ACC112 (cell line): ENCODE results near the gene CFAP70.
"Not testable (repeated sequence)": the region's sequence is repeated elsewhere in the genome, so short reads cannot be mapped to it uniquely, and the experiment has no call there.

Source experiments
- H2AFZ ChIP-seq: fragments of 200-600 bp; sonication (generic); one replicate; pipeline ENCODE4 v1.6.0; 2017; ENCODE audit warnings: antibody characterized with exemption, low read length; ENCODE audit not compliant: unreplicated experiment
- H3K27ac ChIP-seq: fragments of 200-600 bp; sonication (generic); 2 replicates; pipeline ENCODE4 v1.5.1; 2014; ENCODE audit warnings: low read depth, mild to moderate bottlenecking, antibody characterized with exemption, low read length, moderate library complexity
- H3K27me3 ChIP-seq: fragments of 200-600 bp; sonication (generic); 2 replicates; pipeline ENCODE4 v1.6.1; 2014; ENCODE audit warnings: mild to moderate bottlenecking, antibody characterized with exemption, low read length, moderate library complexity, mixed read lengths; ENCODE audit not compliant: insufficient read depth
- H3K36me3 ChIP-seq: fragments of 200-600 bp; sonication (generic); 2 replicates; pipeline ENCODE4 v1.6.1; 2016; ENCODE audit warnings: mild to moderate bottlenecking, antibody characterized with exemption, low read length, moderate library complexity, mixed read lengths; ENCODE audit not compliant: insufficient read depth
- H3K4me1 ChIP-seq: fragments of 200-600 bp; sonication (generic); one replicate; pipeline ENCODE4 v1.6.1; 2016; ENCODE audit warnings: low read length, mixed read lengths; ENCODE audit not compliant: insufficient read depth, unreplicated experiment, control insufficient read depth
- H3K4me3 ChIP-seq: fragments of 200-600 bp; sonication (generic); 2 replicates; pipeline ENCODE4 v1.5.1; 2014; ENCODE audit warnings: mild to moderate bottlenecking, low read depth, low read length
- H3K79me2 ChIP-seq: fragments of 200-600 bp; sonication (generic); one replicate; pipeline ENCODE4 v1.6.0; 2016; ENCODE audit warnings: low read length; ENCODE audit not compliant: control insufficient read depth, unreplicated experiment, insufficient read depth

The CFAP70 gene

DNA sequence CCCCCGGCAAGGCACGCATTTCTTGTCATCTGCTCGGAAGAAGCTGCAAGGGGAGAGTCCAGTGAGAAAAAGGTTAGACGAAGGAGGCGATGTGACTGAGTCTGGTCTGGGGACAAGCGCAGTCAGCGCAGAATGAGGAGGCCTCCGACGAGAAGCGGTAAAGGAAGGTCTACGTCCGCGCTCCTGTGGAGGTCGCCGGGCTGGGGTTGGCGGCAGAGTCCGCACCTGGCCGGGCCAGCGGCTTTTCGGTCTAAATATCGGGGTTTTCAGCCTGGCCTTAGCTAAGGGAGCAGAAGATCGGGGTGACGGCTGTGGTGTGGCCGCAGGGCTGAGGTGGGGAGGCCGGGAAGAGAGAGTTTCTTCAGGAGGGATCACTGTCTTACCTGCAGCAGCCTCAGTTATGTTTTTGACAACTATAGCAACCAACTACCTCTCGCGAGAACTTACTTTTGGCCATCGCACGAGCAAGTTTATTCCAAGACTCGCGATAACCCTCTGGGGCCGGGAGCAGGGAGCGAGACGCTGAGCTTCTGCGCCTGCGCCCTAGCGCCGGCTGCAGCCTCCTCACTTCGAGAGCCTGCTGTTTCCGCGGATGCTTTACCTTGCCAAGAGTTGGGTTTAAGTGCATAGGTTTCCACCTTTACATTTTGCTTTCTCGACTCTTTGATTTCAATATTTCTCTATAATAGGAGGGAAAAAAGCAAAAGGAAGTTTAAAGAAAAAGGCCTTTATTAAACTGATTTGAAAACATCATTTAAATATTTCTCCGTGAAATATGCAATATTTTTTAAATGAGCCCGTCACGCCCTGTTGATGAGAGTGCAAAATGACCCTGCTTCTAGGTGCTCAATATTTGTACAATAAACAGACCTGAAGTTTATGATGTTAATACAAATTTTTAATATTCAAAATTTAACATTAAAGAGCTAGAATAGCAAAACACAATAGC, at the start of gene CFAP70:
Gene CFAP70, minus strand, starts transcription at position 534 of the 949 bp plus-strand sequence. CDS start 4,068 bp downstream, outside the sequence.
- Histone ChIP-seq H2AFZ (peak within 1 kb of the TSS; percentile 91), H3K36me3 (peaks cover 3% of the 10 kb centered on the region), H3K27me3 (no peaks in the 10 kb centered on the region), H3K4me3 (peak within 1 kb of the TSS; percentile 77), H3K4me1 (peaks cover 4% of the 10 kb centered on the region), H3K27ac (no peak within 1 kb of the TSS), H3K79me2 (no peaks in the 10 kb centered on the region)

DNA sequence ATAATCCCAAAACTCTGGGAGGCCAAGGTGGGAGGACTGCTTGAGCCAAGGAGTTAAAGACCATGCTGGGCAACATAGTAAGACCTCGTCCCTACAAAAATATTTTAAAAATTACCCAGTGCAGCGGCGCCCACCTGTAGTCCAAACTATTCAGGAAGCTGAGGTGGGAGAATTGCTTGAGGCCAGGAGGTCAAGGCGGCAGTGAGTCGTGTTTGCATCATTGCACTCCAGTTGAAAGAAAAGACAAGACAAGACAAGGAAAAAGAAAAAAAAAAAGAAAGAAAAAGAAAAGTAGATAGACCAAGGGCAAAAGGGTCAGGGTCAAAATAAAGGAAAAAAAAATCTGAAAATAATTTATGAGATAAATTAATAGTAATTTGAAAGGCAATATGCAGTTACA, 49.4 kb upstream of the CFAP70 start:
- H3K27ac ChIP-seq = no peak overlapping the region
- H3K4me3 ChIP-seq = no peak overlapping the region
- peaks cover 28% of the 10 kb centered on the region for H3K4me1 ChIP-seq
- no peaks in the 10 kb centered on the region for H3K27me3 ChIP-seq
- H3K36me3 ChIP-seq = 0 out of 2 replicates have a peak, but pooled peaks cover 8% of the 10 kb centered on the region
- H3K79me2 ChIP-seq = peaks cover 95% of the 10 kb centered on the region
- H2AFZ ChIP-seq = no peak overlapping the region

DNA sequence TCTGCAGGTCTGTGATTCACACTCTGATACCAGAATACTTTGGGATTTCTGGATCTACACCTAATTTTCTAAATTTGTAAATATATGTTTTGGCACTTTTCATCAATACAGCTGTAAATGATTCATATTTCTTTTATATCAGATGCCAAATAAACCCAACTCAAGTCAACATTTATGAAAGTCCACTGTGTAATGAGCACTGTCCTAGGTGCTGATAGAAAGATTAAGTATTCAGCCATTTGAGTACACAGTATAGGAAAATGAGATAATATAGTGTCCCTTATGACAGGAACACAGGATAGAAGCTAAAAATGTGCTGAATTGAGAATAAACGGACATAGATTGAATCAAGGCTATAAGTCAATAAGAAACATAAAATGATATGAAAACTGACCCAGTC, 48.8 kb upstream of the CFAP70 start:
- peaks cover 96% of the 10 kb centered on the region for H3K79me2 ChIP-seq
- no peaks in the 10 kb centered on the region for H3K27me3 ChIP-seq
- H2AFZ ChIP-seq = no peak overlapping the region
- H3K36me3 ChIP-seq = 0 out of 2 replicates have a peak, but pooled peaks cover 8% of the 10 kb centered on the region
- peaks cover 28% of the 10 kb centered on the region for H3K4me1 ChIP-seq
- H3K4me3 ChIP-seq = no peak overlapping the region
- no peak overlapping the region for H3K27ac ChIP-seq

DNA sequence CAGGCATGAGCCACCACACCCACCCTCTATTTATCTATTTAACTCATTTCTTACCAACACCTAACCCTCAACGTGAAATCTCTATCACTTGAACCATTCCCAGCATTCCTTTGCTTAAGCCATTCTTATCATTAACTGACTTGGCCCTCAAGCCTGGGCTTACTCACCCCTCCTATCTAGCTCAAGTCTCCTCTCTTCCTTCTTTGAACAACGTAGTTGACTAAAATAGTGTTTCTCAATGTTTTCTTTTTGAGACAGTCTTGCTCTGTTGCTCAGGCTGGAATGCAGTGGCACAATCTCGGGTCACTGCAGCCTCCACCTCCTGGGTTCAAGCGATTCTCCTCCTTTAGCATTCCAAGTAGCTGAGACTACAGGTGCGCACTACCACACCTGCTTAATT, 48.2 kb upstream of the CFAP70 start:
- Histone ChIP-seq H3K36me3 (0 out of 2 replicates have a peak, but pooled peaks cover 8% of the 10 kb centered on the region), H3K27ac (no peak overlapping the region), H2AFZ (no peak overlapping the region), H3K79me2 (peaks cover 96% of the 10 kb centered on the region), H3K27me3 (no peaks in the 10 kb centered on the region), H3K4me1 (peaks cover 27% of the 10 kb centered on the region), H3K4me3 (no peak overlapping the region)

GRCh38 chr10:73405556-73405955, 46.9 kb upstream of the CFAP70 start:
- no peak overlapping the region for H3K27ac ChIP-seq
- H2AFZ ChIP-seq = no peak overlapping the region
- H3K27me3 ChIP-seq = no peaks in the 10 kb centered on the region
- H3K79me2 ChIP-seq = peaks cover 94% of the 10 kb centered on the region
- peaks cover 24% of the 10 kb centered on the region for H3K4me1 ChIP-seq
- 0 out of 2 replicates have a peak, but pooled peaks cover 8% of the 10 kb centered on the region for H3K36me3 ChIP-seq
- H3K4me3 ChIP-seq = no peak overlapping the region

DNA sequence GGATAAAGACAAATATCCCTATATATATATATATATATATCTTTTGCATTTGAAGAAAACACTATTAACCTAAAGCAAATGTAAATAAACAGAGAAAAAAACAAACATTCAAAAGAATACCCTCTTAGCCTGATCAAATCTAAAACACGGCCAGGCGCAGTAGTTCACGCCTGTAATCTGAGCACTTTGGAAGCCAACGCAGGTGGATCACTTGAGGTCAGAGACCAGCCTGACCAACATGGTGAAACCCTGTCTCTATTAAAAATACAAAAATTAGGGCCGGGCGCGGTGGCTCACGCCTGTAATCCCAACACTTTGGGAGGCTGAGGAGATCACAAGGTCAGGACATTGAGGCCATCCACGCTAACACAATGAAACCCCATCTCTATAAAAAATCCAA, 46.0 kb upstream of the CFAP70 start:
- no peak overlapping the region for H3K4me3 ChIP-seq
- 0 out of 2 replicates have a peak, but pooled peaks cover 14% of the 10 kb centered on the region for H3K36me3 ChIP-seq
- peaks cover 92% of the 10 kb centered on the region for H3K79me2 ChIP-seq
- H3K4me1 ChIP-seq = peaks cover 24% of the 10 kb centered on the region
- no peak overlapping the region for H2AFZ ChIP-seq
- H3K27ac ChIP-seq = no peak overlapping the region
- H3K27me3 ChIP-seq = no peaks in the 10 kb centered on the region

DNA sequence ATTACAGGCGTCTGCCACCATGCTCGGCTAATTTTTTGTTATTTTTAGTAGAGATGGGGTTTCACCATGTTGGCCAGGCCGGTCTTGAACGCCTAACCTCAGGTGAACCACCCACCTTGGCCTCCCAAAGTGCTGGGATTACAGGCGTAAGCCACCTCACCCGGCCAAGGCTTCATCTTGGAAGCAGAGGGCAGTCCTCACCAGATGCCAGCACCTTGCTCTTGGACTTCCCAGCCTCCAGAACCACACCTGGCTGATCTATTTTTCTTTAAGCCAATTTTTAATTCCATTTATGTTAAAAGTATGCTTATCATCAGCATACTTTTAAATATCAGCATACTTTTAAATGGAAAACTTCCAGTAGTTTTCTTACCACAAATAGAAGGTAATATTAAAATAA, 43.0 kb upstream of the CFAP70 start:
- H3K27ac ChIP-seq = no peak overlapping the region
- H3K4me3 ChIP-seq = no peak overlapping the region
- peaks cover 25% of the 10 kb centered on the region; the same call in 1 of the 2 replicates for H3K36me3 ChIP-seq
- H3K4me1 ChIP-seq = peaks cover 4% of the 10 kb centered on the region
- H3K79me2 ChIP-seq = peaks cover 81% of the 10 kb centered on the region
- no peaks in the 10 kb centered on the region for H3K27me3 ChIP-seq
- no peak overlapping the region for H2AFZ ChIP-seq

DNA sequence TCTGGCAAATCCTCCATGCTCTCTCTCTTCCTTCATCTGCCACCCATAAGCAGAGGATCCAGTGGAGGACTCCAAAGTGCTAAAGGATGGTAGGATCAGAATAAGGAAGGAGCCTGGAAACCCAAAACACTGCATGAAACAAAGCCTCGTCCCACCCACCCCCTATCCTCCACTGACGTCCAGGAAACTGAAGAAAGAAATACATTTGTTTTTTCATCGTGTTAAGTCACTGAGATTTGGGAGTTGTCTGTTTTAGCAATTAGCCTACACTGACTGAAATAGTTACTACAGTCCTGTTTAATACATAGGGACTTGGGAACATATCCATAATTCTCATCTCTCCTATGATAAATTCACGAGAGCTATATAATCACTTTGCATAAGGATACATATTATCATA, 40.4 kb upstream of the CFAP70 start:
- H3K36me3 ChIP-seq = peaks cover 41% of the 10 kb centered on the region; the same call in 1 of the 2 replicates
- H3K27me3 ChIP-seq = no peaks in the 10 kb centered on the region
- H2AFZ ChIP-seq = no peak overlapping the region
- H3K4me3 ChIP-seq = no peak overlapping the region
- H3K4me1 ChIP-seq = no peaks in the 10 kb centered on the region
- H3K79me2 ChIP-seq = peaks cover 61% of the 10 kb centered on the region
- no peak overlapping the region for H3K27ac ChIP-seq

DNA sequence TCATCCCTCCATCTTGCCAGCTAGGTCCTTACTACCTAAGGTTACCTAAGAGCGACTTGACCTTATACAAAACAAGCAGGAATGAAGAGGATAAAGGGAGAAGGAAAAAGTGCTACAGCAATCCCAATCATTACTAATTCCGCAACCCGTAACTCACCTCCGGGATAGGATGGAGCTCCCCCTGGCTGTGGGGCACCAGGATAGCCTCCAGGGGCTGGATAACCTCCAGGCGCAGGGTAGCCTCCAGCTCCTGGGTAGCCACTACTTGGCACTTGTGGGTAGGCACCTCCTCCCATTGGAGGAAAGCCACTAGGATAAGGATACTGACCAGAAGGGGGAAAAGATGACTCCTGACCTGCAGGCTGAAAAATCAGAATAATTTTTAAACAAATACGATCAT, 39.4 kb upstream of the CFAP70 start:
- Histone ChIP-seq H3K79me2 (peaks cover 52% of the 10 kb centered on the region), H3K36me3 (peaks cover 41% of the 10 kb centered on the region; the same call in 1 of the 2 replicates), H3K4me1 (no peaks in the 10 kb centered on the region), H3K27me3 (no peaks in the 10 kb centered on the region), H3K4me3 (no peak overlapping the region), H2AFZ (no peak overlapping the region), H3K27ac (no peak overlapping the region)

GRCh38 chr10:73394325-73394724, 35.7 kb upstream of the CFAP70 start:
- H3K27me3 ChIP-seq, H3K4me1 ChIP-seq, H2AFZ ChIP-seq, H3K4me3 ChIP-seq, H3K27ac ChIP-seq: not testable (repeated sequence)
- Histone ChIP-seq H3K36me3 (peaks cover 40% of the 10 kb centered on the region; the same call in 1 of the 2 replicates), H3K79me2 (peaks cover 30% of the 10 kb centered on the region)

GRCh38 chr10:73388228-73388627, 29.6 kb upstream of the CFAP70 start:
- H3K36me3 ChIP-seq = peaks cover 24% of the 10 kb centered on the region

More at GRCh38 chr10:73388228-73388627, 29.6 kb upstream of the CFAP70 start:
- Histone ChIP-seq H3K79me2 (peaks cover 11% of the 10 kb centered on the region), H3K4me1 (no peaks in the 10 kb centered on the region), H3K4me3 (no peak overlapping the region), H3K27ac (no peak overlapping the region), H2AFZ (no peak overlapping the region), H3K27me3 (no peaks in the 10 kb centered on the region)
